HepG2 (cell line): Measurements from ENCODE around the gene ENAH. TPM values are rescaled to one million over a fixed set of nuclear protein-coding genes. Genes with fewer than 3 reads are reported as not detected.

ENCODE experiments used
- ATAC-seq: fragments of 200-7000 bp; cut with Tn5 transposase; 3 replicates; pipeline ENCODE4 v1.9.1; 2020; ENCODE audit warnings: mild to moderate bottlenecking, moderate library complexity
- BruUV-seq: library from RNA; stranded (reverse); fragments of 400-500 nt; replicated peaks from 2 replicates; lab custom pipeline; 2021; lab: Mats Ljungman, UMichigan
- CTCF ChIA-PET: fragments of 300-600 bp; formaldehyde crosslinking; extraction: SDS; loops from one replicate; lab custom pipeline; 2021; ENCODE audit warnings: low total read pairs, inconsistent platforms, low intra/inter-chr PET ratio; lab: Yijun Ruan, JAX
- POLR2A ChIA-PET: fragments of 350-600 bp; sonication (Branson Sonifier 250); formaldehyde crosslinking; loops from one replicate; lab custom pipeline; 2020; ENCODE audit warnings: antibody characterized with exemption, inconsistent platforms; lab: Yijun Ruan, JAX
- DNase-seq: peaks from one replicate; pipeline ENCODE4 v3.0.0-alpha.2; 2015; ENCODE audit warnings: low spot score
- FAIRE-seq: peaks from 3 replicates; lab custom pipeline; 2011; peaks lifted over from hg19 to GRCh38; lab: Jason Lieb, UNC
- H2AFZ ChIP-seq: one replicate; pipeline ENCODE4 v1.6.1; 2011; ENCODE audit warnings: low read length, inconsistent platforms
- H3K27ac ChIP-seq: fragments of 300-600 bp; 3 replicates; pipeline ENCODE4 v1.8.0; 2011; ENCODE audit warnings: mixed run types, mild to moderate bottlenecking, mixed read lengths, low read length, inconsistent platforms; ENCODE audit not compliant: insufficient read depth; ENCODE audit errors: extremely low read length
- H3K27me3 ChIP-seq, 2 experiments: fragments of 200-600 bp in 1 of 2; 2 replicates in 1 of 2; 3 replicates in 1 of 2; pipeline versions ENCODE4 v1.6.0 to v1.8.0; 2011; ENCODE audit warnings: low read length in 2 of 2, mild to moderate bottlenecking in 2 of 2, moderate library complexity in 2 of 2, inconsistent platforms in 1 of 2; ENCODE audit not compliant: insufficient read depth in 2 of 2, control insufficient read depth in 1 of 2
- H3K36me3 ChIP-seq, 2 experiments: fragments of 200-600 bp in 1 of 2; replicated peaks in 1 of 2; 2 replicates in 1 of 2; 3 replicates in 1 of 2; pipeline versions ENCODE4 v1.5.1 to v1.8.0; 2011; ENCODE audit warnings: low read length in 2 of 2, inconsistent platforms in 1 of 2; ENCODE audit not compliant: insufficient read depth in 2 of 2, control insufficient read depth in 1 of 2
- H3K4me1 ChIP-seq: 2 replicates; pipeline ENCODE4 v1.5.1; 2012; ENCODE audit warnings: low read length, inconsistent platforms; ENCODE audit not compliant: insufficient read depth
- H3K4me2 ChIP-seq: 2 replicates; pipeline ENCODE4 v1.6.0; 2011; ENCODE audit warnings: low read depth, low read length, inconsistent platforms
- H3K4me3 ChIP-seq, 3 experiments: fragments of 200-600 bp in 1 of 3; sonication (generic), shearing (Covaris generic) in 1 of 3; replicated peaks in 1 of 3; 2 replicates each; pipeline ENCODE4 v1.5.1; 2011 to 2016; ENCODE audit warnings: low read length in 3 of 3, inconsistent platforms in 2 of 3, low read depth in 2 of 3, mild to moderate bottlenecking in 2 of 3, control low read depth in 1 of 3, mixed read lengths in 1 of 3; ENCODE audit not compliant: insufficient read depth in 1 of 3
- H3K79me2 ChIP-seq: one replicate; pipeline ENCODE4 v1.6.1; 2011; ENCODE audit warnings: low read length, inconsistent platforms; ENCODE audit not compliant: insufficient read depth
- H3K9ac ChIP-seq: 2 replicates; pipeline ENCODE4 v1.6.0; 2011; ENCODE audit warnings: mild to moderate bottlenecking, low read depth, low read length, inconsistent platforms; ENCODE audit not compliant: insufficient read depth
- H3K9me3 ChIP-seq: 2 replicates; pipeline ENCODE4 v1.5.1; 2012; ENCODE audit warnings: mild to moderate bottlenecking, low read length
- H4K20me1 ChIP-seq: 2 replicates; pipeline ENCODE4 v1.6.0; 2011; ENCODE audit warnings: inconsistent platforms, mild to moderate bottlenecking, low read length, moderate library complexity; ENCODE audit not compliant: insufficient read depth
- E2F5 ChIP-seq: sonication (generic); formaldehyde crosslinking; conservative IDR thresholded peaks from 2 replicates; pipeline ENCODE4 v1.4.0; 2020; ENCODE audit warnings: missing genetic modification reagents
- FIP1L1 ChIP-seq: fragments of 200-400 bp; formaldehyde crosslinking; IDR thresholded peaks from 2 replicates; pipeline ENCODE4 v1.6.1; 2018; ENCODE audit warnings: low read depth, mild to moderate bottlenecking, low read length, moderate library complexity, borderline replicate concordance; ENCODE audit not compliant: insufficient read depth
- FOXO4 ChIP-seq: sonication (generic); formaldehyde crosslinking; conservative IDR thresholded peaks from 2 replicates; pipeline ENCODE4 v1.8.1; 2023; ENCODE audit warnings: missing genetic modification reagents
- HOMEZ ChIP-seq: IDR thresholded peaks from 2 replicates; pipeline ENCODE4 v1.6.1; 2016; ENCODE audit warnings: low read depth
- SIX4 ChIP-seq: sonication (generic); formaldehyde crosslinking; IDR thresholded peaks from 2 replicates; pipeline ENCODE4 v1.4.0; 2020; ENCODE audit warnings: missing genetic modification reagents
- TMF1 ChIP-seq: sonication (generic); formaldehyde crosslinking; IDR thresholded peaks from 2 replicates; pipeline ENCODE4 v1.8.1; 2022; ENCODE audit warnings: low read depth, missing genetic modification reagents
- TOPORS ChIP-seq: sonication (generic); formaldehyde crosslinking; IDR thresholded peaks from 2 replicates; pipeline ENCODE4 v1.8.0; 2023; ENCODE audit warnings: mild to moderate bottlenecking, missing genetic modification reagents
- ZBTB10 ChIP-seq: sonication (generic); formaldehyde crosslinking; IDR thresholded peaks from 2 replicates; pipeline ENCODE4 v1.4.0; 2020; ENCODE audit warnings: missing genetic modification reagents, borderline replicate concordance
- ZBTB3 ChIP-seq: sonication (generic); formaldehyde crosslinking; IDR thresholded peaks from 2 replicates; pipeline ENCODE4 v1.4.0; 2020; ENCODE audit warnings: low read depth, mild to moderate bottlenecking, moderate library complexity, missing genetic modification reagents, borderline replicate concordance
- ZMYM2 ChIP-seq: sonication (generic); formaldehyde crosslinking; IDR thresholded peaks from 2 replicates; pipeline ENCODE4 v1.8.0; 2022; ENCODE audit warnings: mild to moderate bottlenecking, missing genetic modification reagents
- ZNF124 ChIP-seq: sonication (generic); formaldehyde crosslinking; IDR thresholded peaks from 2 replicates; pipeline ENCODE4 v1.4.0; 2020; ENCODE audit warnings: missing genetic modification reagents
- ZNF180 ChIP-seq: sonication (generic); formaldehyde crosslinking; IDR thresholded peaks from 2 replicates; pipeline ENCODE4 v1.4.0; 2020; ENCODE audit warnings: low read depth, missing genetic modification reagents, borderline replicate concordance
- ZNF343 ChIP-seq: sonication (generic); formaldehyde crosslinking; IDR thresholded peaks from 2 replicates; pipeline ENCODE4 v1.4.0; 2020; ENCODE audit warnings: mild to moderate bottlenecking, missing genetic modification reagents
- ZNF672 ChIP-seq: sonication (generic); formaldehyde crosslinking; IDR thresholded peaks from 2 replicates; pipeline ENCODE4 v1.8.1; 2022; ENCODE audit warnings: missing genetic modification reagents
- ZNF782 ChIP-seq: sonication (generic); formaldehyde crosslinking; IDR thresholded peaks from 2 replicates; pipeline ENCODE4 v1.4.0; 2020; ENCODE audit warnings: missing genetic modification reagents, mild to moderate bottlenecking, borderline replicate concordance
- WGBS: methylation state at CpG from one replicate; pipeline ENCODE4 v1.1.6; 2017; ENCODE audit warnings: low lambda C conversion rate; 5-methylcytosine and 5-hydroxymethylcytosine counted together
- in situ Hi-C: cut with HindIII; loops from 2 replicates; pipeline ENCODE4 v1.10.0; 2017; ENCODE audit warnings: low pct_unique_long_range_greater_than_20kb; ENCODE audit not compliant: extremely low pct_ligation_motif_present
- intact Hi-C: fragments of 100-400 bp; cut with micrococcal nuclease; formaldehyde crosslinking; loops from one replicate; pipeline ENCODE4 v1.10.0; 2022; ENCODE audit not compliant: unreplicated experiment
- polyA plus RNA-seq, 8 experiments: library from polyadenylated mRNA; depleted of rRNA in 3 of 8; stranded (reverse) in 7 of 8; unstranded in 1 of 8; fragments of >200 nt; fragmentation: Illumina TruSeq in 4 of 8; extraction: Trizol in 4 of 8; gene quantifications; 2 replicates each; pipeline versions ENCODE4 v1.2.1 to v1.2.3, GENCODE V29; 2011 to 2016; ENCODE audit warnings: low read depth in 4 of 8, missing spikeins in 1 of 8, mixed read lengths in 1 of 8; ENCODE audit not compliant: insufficient read depth in 1 of 8
- total RNA-seq, 5 experiments: library from RNA; depleted of rRNA; stranded (reverse); fragments of >200 nt; fragmentation: Illumina TruSeq; extraction: Trizol; gene quantifications; 2 replicates each; pipeline ENCODE4 v1.2.3, GENCODE V29; 2016; ENCODE audit warnings: low read depth in 1 of 5

The ENAH gene
- total and polyA plus RNA-seq, 2 of the 13 experiments (the other 11 are each of a cell fraction or from before 2014, with no cell fraction given) = 22.1 to 58.3 TPM

- TF ChIP-seq ZBTB10 (CRISPR knock-in tag) = no peak
These were observed 144.2 kb downstream of the ENAH start (continued) for GRCh38 chr1:225508538-225509375.

- no peaks in the 10 kb centered on the region for H3K79me2 ChIP-seq
- BruUV-seq = no TSS peak
- no peak for ATAC-seq
- in situ Hi-C loops (no loop called here), intact Hi-C loops (no loop called here)
- FAIRE-seq = no peak
- ChIA-PET CTCF (no interaction called here), POLR2A (no interaction called here)
- no peak for DNase-seq
- H3K9ac ChIP-seq = no peak overlapping the region
- H4K20me1 ChIP-seq = no peaks in the 10 kb centered on the region
- no peak overlapping the region for H3K4me2 ChIP-seq
- no peaks in the 10 kb centered on the region for H3K27me3 ChIP-seq
- no peaks in the 10 kb centered on the region for H3K9me3 ChIP-seq
- peaks cover 8% of the 10 kb centered on the region; the same call in 1 of the 2 replicates for H3K4me1 ChIP-seq
- 98% methylated on average over 1 of the region's 1 CpG for WGBS
- no peak overlapping the region for H3K4me3 ChIP-seq
- no peak overlapping the region for H2AFZ ChIP-seq
- peaks cover 0 to 18% of the 10 kb centered on the region in 2 experiments; a peak in 4 of 5 replicates for H3K36me3 ChIP-seq
- H3K27ac ChIP-seq = no peak overlapping the region
- TF ChIP-seq FIP1L1 (no peak), E2F5 (no peak), ZBTB3 (CRISPR knock-in tag) (no peak), ZNF782 (CRISPR knock-in tag) (no peak), ZNF124 (no peak), ZMYM2 (CRISPR knock-in tag) (no peak), TOPORS (CRISPR knock-in tag) (no peak), SIX4 (CRISPR knock-in tag) (no peak), FOXO4 (CRISPR knock-in tag) (no peak), ZNF672 (no peak), ZNF180 (no peak), HOMEZ (CRISPR knock-in tag) (no peak), TMF1 (CRISPR knock-in tag) (no peak), ZNF343 (CRISPR knock-in tag) (no peak)
These were observed 146.2 kb downstream of the ENAH start for GRCh38 chr1:225506727-225507126.
